GM12864 (cell line): ENCODE results near the gene PDE11A.
A peak's percentile ranks its signal among the peaks of the same experiment; 100 is the strongest.

Source experiments
- DNase-seq: peaks from one replicate; pipeline ENCODE4 v3.0.0-alpha.2; 2011; ENCODE audit warnings: low read depth
- H3K4me3 ChIP-seq: 2 replicates; pipeline ENCODE4 v1.5.1; 2011; ENCODE audit warnings: mild to moderate bottlenecking, low read depth, low read length, control low read depth
- TF ChIP-seq, protein P1 (sequence below): IDR thresholded peaks from 2 replicates; pipeline ENCODE4 v1.5.1; 2011; ENCODE audit warnings: low read depth, mild to moderate bottlenecking, moderate library complexity, low read length, control low read depth, inconsistent platforms; ENCODE audit errors: missing control alignments

The PDE11A gene

DNA sequence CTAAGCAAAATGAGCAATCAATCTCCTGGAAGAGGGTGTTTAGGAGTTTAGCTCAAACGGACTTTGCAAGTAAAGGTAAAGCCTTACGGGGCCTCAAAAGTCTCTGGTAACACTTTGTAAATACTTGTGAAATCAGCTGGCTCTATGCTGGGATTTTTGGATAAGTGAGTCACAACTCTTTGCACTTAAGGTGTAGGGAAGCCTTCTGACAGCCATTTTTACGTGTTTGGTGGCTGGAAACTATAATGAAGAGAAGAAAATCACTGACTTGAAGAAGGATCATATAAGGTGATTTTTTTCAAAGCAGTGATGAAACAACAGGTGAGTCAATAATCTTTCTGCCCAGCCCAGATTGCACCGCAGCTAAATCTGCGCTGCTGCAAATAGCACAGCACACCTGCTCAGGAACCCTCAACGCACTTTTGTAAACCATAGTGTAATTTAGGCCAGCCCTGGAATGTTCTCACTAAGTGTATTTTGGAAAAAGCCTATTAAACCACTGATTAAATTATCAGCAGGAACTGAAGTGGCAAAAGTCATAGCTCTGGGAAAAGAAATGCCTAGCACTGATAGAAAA is 461.2 kb downstream of the PDE11A start:
- H3K4me3 ChIP-seq: no peak overlapping the region
- no peak for DNase-seq
- TF ChIP-seq, protein P1, sequence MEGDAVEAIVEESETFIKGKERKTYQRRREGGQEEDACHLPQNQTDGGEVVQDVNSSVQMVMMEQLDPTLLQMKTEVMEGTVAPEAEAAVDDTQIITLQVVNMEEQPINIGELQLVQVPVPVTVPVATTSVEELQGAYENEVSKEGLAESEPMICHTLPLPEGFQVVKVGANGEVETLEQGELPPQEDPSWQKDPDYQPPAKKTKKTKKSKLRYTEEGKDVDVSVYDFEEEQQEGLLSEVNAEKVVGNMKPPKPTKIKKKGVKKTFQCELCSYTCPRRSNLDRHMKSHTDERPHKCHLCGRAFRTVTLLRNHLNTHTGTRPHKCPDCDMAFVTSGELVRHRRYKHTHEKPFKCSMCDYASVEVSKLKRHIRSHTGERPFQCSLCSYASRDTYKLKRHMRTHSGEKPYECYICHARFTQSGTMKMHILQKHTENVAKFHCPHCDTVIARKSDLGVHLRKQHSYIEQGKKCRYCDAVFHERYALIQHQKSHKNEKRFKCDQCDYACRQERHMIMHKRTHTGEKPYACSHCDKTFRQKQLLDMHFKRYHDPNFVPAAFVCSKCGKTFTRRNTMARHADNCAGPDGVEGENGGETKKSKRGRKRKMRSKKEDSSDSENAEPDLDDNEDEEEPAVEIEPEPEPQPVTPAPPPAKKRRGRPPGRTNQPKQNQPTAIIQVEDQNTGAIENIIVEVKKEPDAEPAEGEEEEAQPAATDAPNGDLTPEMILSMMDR: no peak

DNA sequence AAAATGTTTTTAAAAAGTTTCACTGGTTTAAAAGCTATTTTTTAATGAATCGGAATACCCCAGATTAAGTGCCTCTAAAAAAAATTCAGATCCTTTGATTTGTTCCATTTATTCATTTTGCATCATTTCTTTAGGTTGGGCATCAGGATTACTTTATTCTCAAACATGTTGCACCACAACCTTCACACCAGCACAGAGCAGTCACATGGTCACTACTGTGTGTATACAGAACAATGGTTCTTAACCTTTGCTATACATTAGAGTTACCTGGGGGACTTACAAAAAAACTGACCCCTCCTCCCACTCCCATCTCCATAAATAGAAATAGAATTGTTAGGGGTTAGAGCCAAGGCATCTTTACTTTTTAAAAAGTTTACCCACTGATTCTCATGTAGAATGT is 461.8 kb downstream of the PDE11A start:
- no peak overlapping the region for H3K4me3 ChIP-seq
- no peak for DNase-seq
- TF ChIP-seq, protein P1: no peak

DNA sequence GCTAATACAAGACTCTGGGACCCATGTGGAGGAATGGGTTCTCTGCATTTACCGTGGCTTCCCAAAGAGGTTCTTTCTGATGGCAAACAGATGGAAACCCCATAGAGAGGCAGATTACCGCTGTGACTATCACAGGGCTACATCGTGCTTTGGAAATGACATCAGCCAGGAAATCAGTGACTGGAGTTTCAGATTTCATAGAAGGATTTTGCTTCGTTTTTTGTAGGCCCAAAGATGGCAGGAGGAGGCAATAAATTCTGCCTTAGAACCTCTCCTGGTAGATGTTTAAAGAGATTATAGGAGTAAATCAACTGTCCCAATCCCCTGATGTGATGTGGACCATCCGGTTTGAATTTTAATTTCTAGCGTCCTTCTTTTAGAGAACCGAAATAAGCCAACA is 465.9 kb downstream of the PDE11A start:
- TF ChIP-seq, protein P1: no peak
- DNase-seq: no peak
- no peak overlapping the region for H3K4me3 ChIP-seq

DNA sequence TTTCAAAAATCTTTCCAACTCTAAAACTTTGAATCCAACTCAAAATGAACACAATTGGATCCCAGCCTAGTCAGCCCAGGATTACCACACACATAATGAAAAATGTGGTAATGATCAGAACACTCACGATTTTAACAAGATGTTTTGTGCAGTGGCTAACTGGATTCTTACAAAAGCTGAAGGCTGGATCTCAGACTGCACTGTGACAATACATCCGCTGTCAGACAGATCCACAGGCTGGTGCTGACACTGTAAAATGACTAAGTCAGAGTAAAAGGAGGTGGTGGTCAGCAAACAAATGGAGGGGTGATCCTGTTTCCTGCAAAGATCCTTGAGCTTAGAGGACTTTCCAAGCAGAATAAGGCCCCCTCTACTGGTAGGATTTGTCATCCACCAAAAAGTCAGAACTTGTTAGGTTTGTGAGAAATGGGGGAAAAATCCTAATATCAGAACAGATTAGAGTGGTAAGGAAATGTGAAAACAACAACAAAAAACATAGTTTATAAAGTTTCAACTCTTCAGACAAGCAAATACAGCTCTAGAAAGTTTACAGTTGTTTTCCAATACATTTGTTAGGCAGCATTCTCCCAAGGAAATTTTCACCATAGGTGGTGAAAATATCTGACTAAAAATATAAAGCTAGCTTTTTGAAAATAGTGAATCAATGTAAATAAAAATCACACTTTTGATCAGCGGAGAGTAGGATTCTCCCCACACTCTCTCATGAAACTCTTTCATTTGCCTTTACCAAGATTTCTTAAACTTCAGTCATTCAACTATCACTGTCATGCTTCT is 468.1 kb downstream of the PDE11A start:
- H3K4me3 ChIP-seq: no peak overlapping the region
- DNase-seq: no peak
- TF ChIP-seq, protein P1: peak; percentile 66

DNA sequence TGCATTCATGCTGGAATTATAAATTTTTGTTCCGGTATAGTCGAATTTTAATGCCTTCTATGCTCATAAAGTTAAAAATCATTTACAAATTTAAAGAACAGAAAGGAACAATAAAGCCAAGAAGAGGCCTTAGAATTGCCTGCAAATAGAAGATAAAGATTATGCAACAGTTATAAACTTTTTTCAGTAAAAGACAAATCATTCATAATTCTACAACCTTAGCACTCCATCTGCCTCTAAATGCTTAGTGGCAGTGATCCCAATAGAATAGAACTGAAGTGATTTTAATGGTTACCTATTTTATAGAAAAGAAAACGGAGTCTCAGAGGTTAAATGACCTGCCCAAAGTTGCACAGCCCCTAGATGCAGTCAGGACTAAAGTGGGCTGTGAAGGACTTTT is 468.8 kb downstream of the PDE11A start:
- TF ChIP-seq, protein P1: no peak
- no peak for DNase-seq
- no peak overlapping the region for H3K4me3 ChIP-seq

DNA sequence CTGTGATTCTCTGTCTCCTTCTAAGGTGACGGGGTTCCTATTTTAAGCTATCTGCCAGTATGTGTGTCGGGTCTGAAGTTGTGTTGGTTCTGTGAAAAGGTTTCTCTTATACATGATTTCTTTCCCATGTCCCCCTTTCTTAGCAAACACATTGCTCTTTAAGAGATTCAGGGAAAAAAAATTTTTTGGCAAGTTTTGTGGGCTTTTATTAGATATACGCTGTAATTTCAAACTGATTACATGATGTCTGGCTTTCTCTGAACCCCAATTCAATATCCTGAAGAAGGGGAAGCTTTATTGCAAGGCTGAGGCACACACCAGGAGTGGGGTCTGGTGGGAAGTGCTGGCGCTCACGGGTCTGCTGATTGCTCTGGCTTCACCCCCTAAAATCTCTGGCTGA is 469.4 kb downstream of the PDE11A start:
- H3K4me3 ChIP-seq: no peak overlapping the region
- no peak for DNase-seq
- TF ChIP-seq, protein P1: no peak

DNA sequence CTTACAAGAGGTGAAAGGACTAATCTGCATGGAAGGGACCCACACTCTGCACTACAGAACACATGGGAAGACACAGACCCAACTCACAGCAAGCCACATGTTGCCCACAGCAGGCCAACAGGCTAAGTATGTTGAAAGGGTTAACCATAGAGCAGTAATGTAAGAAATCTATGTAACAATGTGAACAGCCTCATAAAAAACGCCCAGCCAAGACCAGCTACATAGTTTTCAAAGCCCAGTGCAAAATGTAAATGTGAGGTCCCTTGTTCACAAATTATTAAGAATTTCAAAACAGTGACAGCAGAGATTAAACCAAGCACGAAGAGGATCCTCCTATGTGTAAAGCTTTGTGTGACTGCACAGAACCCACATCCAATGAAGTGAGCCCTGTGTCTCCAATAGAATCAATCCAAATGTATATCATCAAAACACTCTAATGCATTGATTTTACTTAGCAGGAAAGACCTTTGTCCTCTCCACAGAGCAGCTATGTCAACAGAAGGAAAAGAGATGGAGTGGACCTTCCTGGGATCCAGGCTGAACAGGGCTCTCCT is 469.9 kb downstream of the PDE11A start:
- TF ChIP-seq, protein P1: no peak

More for the DNA sequence above, 469.9 kb downstream of the PDE11A start:
- no peak for DNase-seq
- no peak overlapping the region for H3K4me3 ChIP-seq
